ENCODE results near the gene FEM1A. TPM values are rescaled to one million over a fixed set of nuclear protein-coding genes. Genes with fewer than 3 reads are reported as not detected.
"Not testable (repeated sequence)": the region's sequence is repeated elsewhere in the genome, so short reads cannot be mapped to it uniquely, and the experiment has no call there.

Gene FEM1A
- total and polyA plus RNA-seq, 10 of the 15 experiments (the other 5 are each of a cell fraction or from before 2014, with no cell fraction given): 0.27 to 17.4 (median 3.8) TPM

DNA sequence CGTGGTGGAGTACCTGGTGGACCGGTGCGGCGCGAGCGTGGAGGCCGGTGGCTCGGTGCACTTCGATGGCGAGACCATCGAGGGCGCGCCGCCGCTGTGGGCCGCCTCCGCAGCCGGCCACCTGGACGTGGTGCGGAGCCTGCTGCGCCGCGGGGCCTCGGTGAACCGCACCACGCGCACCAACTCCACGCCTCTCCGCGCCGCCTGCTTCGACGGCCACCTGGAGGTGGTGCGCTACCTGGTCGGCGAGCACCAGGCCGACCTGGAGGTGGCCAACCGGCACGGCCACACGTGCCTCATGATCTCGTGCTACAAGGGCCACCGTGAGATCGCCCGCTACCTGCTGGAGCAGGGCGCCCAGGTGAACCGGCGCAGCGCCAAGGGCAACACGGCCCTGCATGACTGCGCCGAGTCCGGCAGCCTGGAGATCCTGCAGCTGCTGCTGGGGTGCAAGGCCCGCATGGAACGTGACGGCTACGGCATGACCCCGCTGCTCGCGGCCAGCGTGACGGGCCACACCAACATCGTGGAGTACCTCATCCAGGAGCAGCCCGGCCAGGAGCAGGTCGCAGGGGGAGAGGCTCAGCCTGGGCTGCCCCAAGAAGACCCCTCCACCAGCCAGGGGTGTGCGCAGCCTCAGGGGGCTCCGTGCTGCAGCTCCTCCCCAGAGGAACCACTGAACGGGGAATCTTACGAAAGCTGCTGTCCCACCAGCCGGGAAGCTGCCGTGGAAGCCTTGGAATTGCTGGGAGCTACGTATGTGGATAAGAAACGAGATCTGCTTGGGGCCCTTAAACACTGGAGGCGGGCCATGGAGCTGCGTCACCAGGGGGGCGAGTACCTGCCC is 708 bp downstream of the FEM1A start:
- FAIRE-seq; H4K20me1 ChIP-seq (ENCODE audit: control insufficient read depth, insufficient read depth); intact Hi-C loops (cut with micrococcal nuclease; ENCODE audit: unreplicated experiment); BruUV-seq (replicated peaks); H3K27me3 ChIP-seq (replicated peaks in 1 of 2; ENCODE audit: control insufficient read depth in 2 of 2, insufficient read depth in 2 of 2, low read length in 1 of 2); H3K9me3 ChIP-seq (replicated peaks; ENCODE audit: control insufficient read depth, insufficient read depth, low read length); DNase-seq (ENCODE audit: low read depth, low spot score): not testable (repeated sequence)
- CTCF ChIA-PET: interaction anchor here (0.8 to 4.1 kb wide), 17 partner anchors 8 to 1756 kb away, joined by 3 to 160 read pairs (median 8); partner anchors contain the start of genes DPP9, KDM4B and PLIN3
- RAD21 ChIA-PET (ENCODE audit: unreplicated experiment): interaction anchor here (1.3 to 3.2 kb wide), 13 partner anchors 10 to 450 kb away, joined by 5 to 65 read pairs (median 10); partner anchors contain the start of genes DPP9, HDGFL2 and KDM4B
- H3K9ac ChIP-seq (ENCODE audit: control insufficient read depth, insufficient read depth, low read length): peak overlapping the region; percentile 87
- H3K79me2 ChIP-seq (ENCODE audit: control insufficient read depth, insufficient read depth, low read length): peaks cover 38% of the 10 kb centered on the region
- H3K36me3 ChIP-seq (ENCODE audit: control insufficient read depth in 2 of 2, insufficient read depth in 2 of 2, low read length in 1 of 2): peaks cover 0 to 12% of the 10 kb centered on the region in 2 experiments; a peak in 3 of 4 replicates
- peak overlapping the region; percentile 71 for H3K4me3 ChIP-seq
- SMC1A ChIA-PET (ENCODE audit: uncharacterized antibody, unreplicated experiment): interaction anchor here (0.7 to 5.0 kb wide), 9 partner anchors 10 to 72 kb away, joined by 3 to 87 read pairs (median 9); partner anchors contain the start of gene DPP9
- H3K27ac ChIP-seq (ENCODE audit: control insufficient read depth, insufficient read depth): peak overlapping the region; percentile 93
- 15% methylated on average over 56 of the region's 75 CpGs for WGBS (ENCODE audit: insufficient coverage, insufficient replicate concordance, low lambda C conversion rate, missing lambda C conversion rate)
- POLR2A ChIA-PET: interaction anchor here (0.6 to 1.1 kb wide), 4 partner anchors 30 to 566 kb away, joined by 3 to 5 read pairs (median 4); no protein-coding TSS in a partner anchor
- in situ Hi-C loops (cut with MboI): loop anchor here (5.0 kb wide), 1 partner anchor 60 kb away; no protein-coding TSS in a partner anchor
- H3K4me1 ChIP-seq (ENCODE audit: control insufficient read depth, insufficient read depth, low read length): peaks cover 22% of the 10 kb centered on the region
- ATAC-seq: peak; percentile 2; the same call in 2 of the 3 replicates
- peak overlapping the region; percentile 89 for H3K4me2 ChIP-seq (ENCODE audit: control insufficient read depth, insufficient read depth)
- peak overlapping the region; percentile 85 for H2AFZ ChIP-seq (ENCODE audit: control insufficient read depth, low read depth, low read length)
- TF ChIP-seq GATAD2B (conservative IDR thresholded peaks at IDR 0.05; ENCODE audit: low read depth) (0 out of 2 replicates have a peak, but pooled peaks have one; percentile 44), POLR2A (IDR thresholded peaks at IDR 0.05; ENCODE audit: low read depth, low read length) (peak; percentile 58), BHLHE40 (IDR thresholded peaks at IDR 0.05; ENCODE audit: borderline replicate concordance in 1 of 2, low read depth in 2 of 2, low read length in 1 of 2) (peak in 1 of 2 experiments; percentile 92; a peak in 2 of 4 replicates)
- TF ChIP-seq, protein P1, sequence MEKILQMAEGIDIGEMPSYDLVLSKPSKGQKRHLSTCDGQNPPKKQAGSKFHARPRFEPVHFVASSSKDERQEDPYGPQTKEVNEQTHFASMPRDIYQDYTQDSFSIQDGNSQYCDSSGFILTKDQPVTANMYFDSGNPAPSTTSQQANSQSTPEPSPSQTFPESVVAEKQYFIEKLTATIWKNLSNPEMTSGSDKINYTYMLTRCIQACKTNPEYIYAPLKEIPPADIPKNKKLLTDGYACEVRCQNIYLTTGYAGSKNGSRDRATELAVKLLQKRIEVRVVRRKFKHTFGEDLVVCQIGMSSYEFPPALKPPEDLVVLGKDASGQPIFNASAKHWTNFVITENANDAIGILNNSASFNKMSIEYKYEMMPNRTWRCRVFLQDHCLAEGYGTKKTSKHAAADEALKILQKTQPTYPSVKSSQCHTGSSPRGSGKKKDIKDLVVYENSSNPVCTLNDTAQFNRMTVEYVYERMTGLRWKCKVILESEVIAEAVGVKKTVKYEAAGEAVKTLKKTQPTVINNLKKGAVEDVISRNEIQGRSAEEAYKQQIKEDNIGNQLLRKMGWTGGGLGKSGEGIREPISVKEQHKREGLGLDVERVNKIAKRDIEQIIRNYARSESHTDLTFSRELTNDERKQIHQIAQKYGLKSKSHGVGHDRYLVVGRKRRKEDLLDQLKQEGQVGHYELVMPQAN (conservative IDR thresholded peaks at IDR 0.05): 0 out of 2 replicates have a peak, but pooled peaks have one; percentile 8

DNA sequence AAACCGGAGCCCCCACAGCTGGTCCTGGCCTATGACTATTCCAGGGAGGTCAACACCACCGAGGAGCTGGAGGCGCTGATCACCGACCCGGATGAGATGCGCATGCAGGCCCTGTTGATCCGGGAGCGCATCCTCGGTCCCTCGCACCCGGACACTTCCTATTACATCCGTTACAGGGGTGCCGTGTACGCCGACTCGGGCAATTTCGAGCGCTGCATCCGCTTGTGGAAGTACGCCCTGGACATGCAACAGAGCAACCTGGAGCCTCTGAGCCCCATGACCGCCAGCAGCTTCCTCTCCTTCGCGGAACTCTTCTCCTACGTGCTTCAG is 1.3 kb downstream of the FEM1A start:
- H2AFZ ChIP-seq (ENCODE audit: control insufficient read depth, low read depth, low read length); H3K9me3 ChIP-seq (replicated peaks; ENCODE audit: control insufficient read depth, insufficient read depth, low read length); H3K27ac ChIP-seq (ENCODE audit: control insufficient read depth, insufficient read depth); ATAC-seq; intact Hi-C loops (cut with micrococcal nuclease; ENCODE audit: unreplicated experiment); FAIRE-seq; DNase-seq (ENCODE audit: low read depth, low spot score); POLR2A ChIA-PET; H4K20me1 ChIP-seq (ENCODE audit: control insufficient read depth, insufficient read depth); H3K27me3 ChIP-seq (replicated peaks in 1 of 2; ENCODE audit: control insufficient read depth in 2 of 2, insufficient read depth in 2 of 2, low read length in 1 of 2); BruUV-seq (replicated peaks): not testable (repeated sequence)
- Histone ChIP-seq H3K9ac (ENCODE audit: control insufficient read depth, insufficient read depth, low read length) (peak overlapping the region; percentile 87; the same call in 1 of the 2 replicates), H3K36me3 (ENCODE audit: control insufficient read depth in 2 of 2, insufficient read depth in 2 of 2, low read length in 1 of 2) (peaks cover 0 to 12% of the 10 kb centered on the region in 2 experiments; a peak in 3 of 4 replicates), H3K79me2 (ENCODE audit: control insufficient read depth, insufficient read depth, low read length) (peaks cover 38% of the 10 kb centered on the region), H3K4me1 (ENCODE audit: control insufficient read depth, insufficient read depth, low read length) (peaks cover 22% of the 10 kb centered on the region), H3K4me3 (peak overlapping the region; percentile 71), H3K4me2 (ENCODE audit: control insufficient read depth, insufficient read depth) (peak overlapping the region; percentile 89)
- in situ Hi-C loops (cut with MboI): loop anchor here (5.0 kb wide), 1 partner anchor 61 kb away; no protein-coding TSS in a partner anchor
- 97% methylated on average over 24 of the region's 24 CpGs for whole genome bisulfite sequencing (ENCODE audit: insufficient coverage, insufficient replicate concordance, low lambda C conversion rate, missing lambda C conversion rate)
- ChIA-PET CTCF (interaction anchor here (4.1 kb wide), 1 partner anchor 61 kb away, joined by 160 read pairs; no protein-coding TSS in a partner anchor), RAD21 (ENCODE audit: unreplicated experiment) (interaction anchor here (2.2 kb wide), 1 partner anchor 11 kb away, joined by 10 read pairs; no protein-coding TSS in a partner anchor), SMC1A (ENCODE audit: uncharacterized antibody, unreplicated experiment) (interaction anchor here (2.9 to 5.0 kb wide), 2 partner anchors 32 to 61 kb away, joined by 18 to 87 read pairs; no protein-coding TSS in a partner anchor)

DNA sequence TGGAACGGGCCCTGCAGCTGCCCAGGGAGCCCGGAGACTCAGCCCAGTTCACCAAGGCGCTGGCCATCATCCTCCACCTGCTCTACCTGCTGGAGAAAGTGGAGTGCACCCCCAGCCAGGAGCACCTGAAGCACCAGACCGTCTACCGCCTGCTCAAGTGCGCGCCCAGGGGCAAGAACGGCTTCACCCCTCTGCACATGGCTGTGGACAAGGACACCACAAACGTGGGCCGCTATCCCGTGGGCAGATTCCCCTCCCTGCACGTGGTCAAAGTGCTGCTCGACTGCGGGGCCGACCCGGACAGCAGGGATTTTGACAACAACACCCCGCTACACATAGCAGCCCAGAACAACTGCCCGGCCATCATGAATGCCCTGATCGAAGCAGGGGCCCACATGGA is 1.7 kb downstream of the FEM1A start:
- in situ Hi-C loops (cut with MboI): loop anchor here (5.0 kb wide), 1 partner anchor 61 kb away; no protein-coding TSS in a partner anchor
- H3K9me3 ChIP-seq (replicated peaks; ENCODE audit: control insufficient read depth, insufficient read depth, low read length); H3K4me3 ChIP-seq; H4K20me1 ChIP-seq (ENCODE audit: control insufficient read depth, insufficient read depth); SMC1A ChIA-PET (ENCODE audit: uncharacterized antibody, unreplicated experiment); POLR2A ChIA-PET; DNase-seq (ENCODE audit: low read depth, low spot score); intact Hi-C loops (cut with micrococcal nuclease; ENCODE audit: unreplicated experiment); RAD21 ChIA-PET (ENCODE audit: unreplicated experiment); H3K9ac ChIP-seq (ENCODE audit: control insufficient read depth, insufficient read depth, low read length); FAIRE-seq; H2AFZ ChIP-seq (ENCODE audit: control insufficient read depth, low read depth, low read length); H3K27me3 ChIP-seq (replicated peaks in 1 of 2; ENCODE audit: control insufficient read depth in 2 of 2, insufficient read depth in 2 of 2, low read length in 1 of 2); ATAC-seq; BruUV-seq (replicated peaks); H3K27ac ChIP-seq (ENCODE audit: control insufficient read depth, insufficient read depth): not testable (repeated sequence)
- H3K4me1 ChIP-seq (ENCODE audit: control insufficient read depth, insufficient read depth, low read length): peaks cover 22% of the 10 kb centered on the region
- peak overlapping the region; percentile 89; the same call in 1 of the 2 replicates for H3K4me2 ChIP-seq (ENCODE audit: control insufficient read depth, insufficient read depth)
- peaks cover 38% of the 10 kb centered on the region for H3K79me2 ChIP-seq (ENCODE audit: control insufficient read depth, insufficient read depth, low read length)
- 90% methylated on average over 19 of the region's 19 CpGs for WGBS (ENCODE audit: insufficient coverage, insufficient replicate concordance, low lambda C conversion rate, missing lambda C conversion rate)
- H3K36me3 ChIP-seq (ENCODE audit: control insufficient read depth in 2 of 2, insufficient read depth in 2 of 2, low read length in 1 of 2): peaks cover 0 to 12% of the 10 kb centered on the region in 2 experiments; a peak in 3 of 4 replicates
- CTCF ChIA-PET: interaction anchor here (4.1 kb wide), 1 partner anchor 61 kb away, joined by 160 read pairs; no protein-coding TSS in a partner anchor

All from GM12878 (cell line).